H9 (cell line): ENCODE results near the gene DDC. TPM values are rescaled to one million over a fixed set of nuclear protein-coding genes. Genes with fewer than 3 reads are reported as not detected.

Source experiments
- DNase-seq: peaks from one replicate; pipeline ENCODE4 v3.0.0-alpha.2; 2017
- H2AFZ ChIP-seq: one replicate; pipeline ENCODE4 v1.6.1; 2013; ENCODE audit warnings: mild to moderate bottlenecking, low read length, control low read depth, moderate library complexity
- H2AK5ac ChIP-seq: 2 replicates; pipeline ENCODE4 v1.6.1; 2013; ENCODE audit warnings: low read length, control low read depth, mixed read lengths; ENCODE audit not compliant: insufficient read length
- H2BK120ac ChIP-seq: one replicate; pipeline ENCODE4 v1.6.1; 2013; ENCODE audit warnings: low read depth, mild to moderate bottlenecking, low read length, control low read depth, inconsistent platforms; ENCODE audit not compliant: poor library complexity, severe bottlenecking
- H2BK12ac ChIP-seq: 2 replicates; pipeline ENCODE4 v1.6.1; 2013; ENCODE audit warnings: low read length, control low read depth, mixed read lengths, low read depth; ENCODE audit not compliant: insufficient read length
- H2BK15ac ChIP-seq: 2 replicates; pipeline ENCODE4 v1.6.1; 2013; ENCODE audit warnings: low read depth, low read length, control low read depth
- H2BK20ac ChIP-seq: one replicate; pipeline ENCODE4 v1.6.1; 2013; ENCODE audit warnings: low read depth, mild to moderate bottlenecking, low read length, control low read depth, inconsistent platforms; ENCODE audit not compliant: poor library complexity, severe bottlenecking
- H2BK5ac ChIP-seq: 2 replicates; pipeline ENCODE4 v1.6.1; 2013; ENCODE audit warnings: low read length, control low read depth, mixed read lengths; ENCODE audit not compliant: insufficient read length
- H3K14ac ChIP-seq: 2 replicates; pipeline ENCODE4 v1.6.1; 2013; ENCODE audit warnings: low read length, control low read depth; ENCODE audit not compliant: insufficient read depth
- H3K18ac ChIP-seq: 2 replicates; pipeline ENCODE4 v1.6.1; 2013; ENCODE audit warnings: low read depth, mild to moderate bottlenecking, mixed read lengths, low read length, control low read depth; ENCODE audit not compliant: insufficient read length
- H3K23ac ChIP-seq: 2 replicates; pipeline ENCODE4 v1.6.1; 2013; ENCODE audit warnings: low read length, control low read depth, mixed read lengths, low read depth; ENCODE audit not compliant: insufficient read length
- H3K23me2 ChIP-seq: 2 replicates; pipeline ENCODE4 v1.6.1; 2013; ENCODE audit warnings: low read depth, mild to moderate bottlenecking, mixed read lengths, low read length, control low read depth; ENCODE audit not compliant: insufficient read length, poor library complexity, severe bottlenecking
- H3K27ac ChIP-seq: 2 replicates; pipeline ENCODE4 v1.5.1; 2013; ENCODE audit warnings: low read length, control low read depth, mixed read lengths, low read depth; ENCODE audit not compliant: insufficient read length
- H3K27me3 ChIP-seq: 2 replicates; pipeline ENCODE4 v1.6.1; 2013; ENCODE audit warnings: low read length, control low read depth, inconsistent platforms; ENCODE audit not compliant: insufficient read depth
- H3K4ac ChIP-seq: 2 replicates; pipeline ENCODE4 v1.6.1; 2013; ENCODE audit warnings: low read depth, mild to moderate bottlenecking, control low read depth, inconsistent platforms, low read length, moderate library complexity
- H3K4me1 ChIP-seq: 2 replicates; pipeline ENCODE4 v1.6.1; 2013; ENCODE audit warnings: low read length, control low read depth, inconsistent platforms; ENCODE audit not compliant: insufficient read depth
- H3K4me2 ChIP-seq: 2 replicates; pipeline ENCODE4 v1.6.1; 2013; ENCODE audit warnings: low read length, control low read depth, mixed read lengths; ENCODE audit not compliant: insufficient read length, insufficient read depth
- H3K56ac ChIP-seq: 2 replicates; pipeline ENCODE4 v1.6.1; 2013; ENCODE audit warnings: low read depth, mild to moderate bottlenecking, mixed read lengths, low read length, control low read depth; ENCODE audit not compliant: insufficient read length
- H3K79me1 ChIP-seq: 2 replicates; pipeline ENCODE4 v1.6.1; 2013; ENCODE audit warnings: low read depth, mild to moderate bottlenecking, moderate library complexity, low read length, control low read depth, inconsistent platforms; ENCODE audit not compliant: insufficient read depth, poor library complexity, severe bottlenecking
- H3K79me2 ChIP-seq: 2 replicates; pipeline ENCODE4 v1.6.1; 2013; ENCODE audit warnings: low read length, control low read depth, inconsistent platforms; ENCODE audit not compliant: insufficient read depth
- H3K9ac ChIP-seq: 2 replicates; pipeline ENCODE4 v1.6.1; 2013; ENCODE audit warnings: low read length, control low read depth, mixed read lengths; ENCODE audit not compliant: insufficient read length; ENCODE audit errors: extremely low read depth
- H3K9me3 ChIP-seq: one replicate; pipeline ENCODE4 v1.6.1; 2013; ENCODE audit warnings: low read depth, low read length, inconsistent platforms; ENCODE audit not compliant: control insufficient read depth
- H3T11ph ChIP-seq: one replicate; pipeline ENCODE4 v1.6.1; 2013; ENCODE audit warnings: mild to moderate bottlenecking, low read length, control low read depth, inconsistent platforms
- H4K20me1 ChIP-seq: one replicate; pipeline ENCODE4 v1.6.1; 2013; ENCODE audit not compliant: control insufficient read depth, insufficient read length, insufficient read depth
- H4K5ac ChIP-seq: 2 replicates; pipeline ENCODE4 v1.6.1; 2013; ENCODE audit warnings: low read depth, mild to moderate bottlenecking, mixed read lengths, low read length, control low read depth; ENCODE audit not compliant: insufficient read length
- H4K8ac ChIP-seq: replicated peaks from 2 replicates; pipeline ENCODE4 v1.6.1; 2013; ENCODE audit warnings: low read length, control low read depth, mixed read lengths, low read depth; ENCODE audit not compliant: insufficient read length
- H4K91ac ChIP-seq: 2 replicates; pipeline ENCODE4 v1.6.1; 2013; ENCODE audit warnings: low read depth, mild to moderate bottlenecking, moderate library complexity, mixed read lengths, low read length, control low read depth; ENCODE audit not compliant: insufficient read length
- H3K27ac Mint-ChIP-seq, 3 experiments: 2 replicates in 2 of 3; 3 replicates in 1 of 3; pipeline ENCODE4 v1.8.0; 2020 to 2021; ENCODE audit warnings: mixed read lengths in 3 of 3, mild to moderate bottlenecking in 1 of 3, moderate library complexity in 1 of 3
- H3K27me3 Mint-ChIP-seq: 2 replicates; pipeline ENCODE4 v1.8.0; 2021; ENCODE audit warnings: low read depth, mild to moderate bottlenecking, moderate library complexity, mixed read lengths
- H3K36me3 Mint-ChIP-seq, 3 experiments: 2 replicates in 2 of 3; 3 replicates in 1 of 3; pipeline ENCODE4 v1.8.0; 2020 to 2021; ENCODE audit warnings: low read depth in 3 of 3, mixed read lengths in 3 of 3; ENCODE audit not compliant: insufficient read depth in 1 of 3
- H3K4me1 Mint-ChIP-seq, 2 experiments: 2 replicates each; pipeline ENCODE4 v1.8.0; 2020; ENCODE audit warnings: mixed read lengths in 2 of 2
- H3K4me3 Mint-ChIP-seq, 2 experiments: 2 replicates in 1 of 2; 3 replicates in 1 of 2; pipeline ENCODE4 v1.8.0; 2020 to 2021; ENCODE audit warnings: mild to moderate bottlenecking in 2 of 2, mixed read lengths in 2 of 2, moderate library complexity in 1 of 2
- H3K9me3 Mint-ChIP-seq, 2 experiments: 2 replicates in 1 of 2; 3 replicates in 1 of 2; pipeline ENCODE4 v1.8.0; 2020; ENCODE audit warnings: mild to moderate bottlenecking in 2 of 2, mixed read lengths in 2 of 2, moderate library complexity in 1 of 2
- CTCF ChIP-seq: fragments of 200-600 bp; sonication (generic); conservative IDR thresholded peaks from 3 replicates; pipeline ENCODE4 v1.8.0; 2021; ENCODE audit warnings: antibody characterized with exemption, mild to moderate bottlenecking
- WGBS: extraction: QIAGEN DNeasy Blood & Tissue Kit; methylation state at CpG from one replicate; pipeline ENCODE4 v1.1.7; 2013; ENCODE audit warnings: missing lambda C conversion rate, low lambda C conversion rate, mixed read lengths; ENCODE audit not compliant: insufficient read length; ENCODE audit errors: extremely low coverage; 5-methylcytosine and 5-hydroxymethylcytosine counted together
- total RNA-seq: library from RNA; stranded (reverse); gene quantifications from 2 replicates; pipeline ENCODE4 v1.2.1, GENCODE V29; 2021

The DDC gene
- total RNA-seq, 1 experiment from 2014 or later: not detected

GRCh38 chr7:50605059-50605458 lies 39.9 kb upstream of the DDC start:
- H3K56ac ChIP-seq: no peak overlapping the region
- no peak for TF ChIP-seq CTCF
- H4K8ac ChIP-seq: no peak overlapping the region
- no peak overlapping the region for H4K91ac ChIP-seq
- H4K5ac ChIP-seq: no peak overlapping the region
- H3K27ac ChIP-seq: no peak overlapping the region
- no peak overlapping the region for H3K4me2 ChIP-seq
- no peak overlapping the region for H2BK5ac ChIP-seq
- Mint-ChIP-seq H3K4me1 (peaks cover 18 to 22% of the 10 kb centered on the region in 2 experiments), H3K27ac (no peak overlapping the region), H3K36me3 (peaks cover 18 to 78% (median 42%) of the 10 kb centered on the region in 3 experiments), H3K4me3 (no peak overlapping the region), H3K27me3 (no peaks in the 10 kb centered on the region), H3K9me3 (no peaks in the 10 kb centered on the region)
- no peak overlapping the region for H2BK120ac ChIP-seq
- no peaks in the 10 kb centered on the region for H4K20me1 ChIP-seq
- no peak overlapping the region for H3K9ac ChIP-seq
- no peak overlapping the region for H3K23ac ChIP-seq
- H2AK5ac ChIP-seq: no peak overlapping the region
- no peak overlapping the region for H3K14ac ChIP-seq
- H2BK12ac ChIP-seq: no peak overlapping the region
- H3T11ph ChIP-seq: no peak overlapping the region
- H3K79me2 ChIP-seq: no peaks in the 10 kb centered on the region
- no CpG with 5 or more reads among the region's 13 CpGs for WGBS
- no peaks in the 10 kb centered on the region for H3K27me3 ChIP-seq
- no peak overlapping the region for H2BK15ac ChIP-seq
- H3K4ac ChIP-seq: no peak overlapping the region
- no peak overlapping the region for H3K18ac ChIP-seq
- H3K79me1 ChIP-seq: no peaks in the 10 kb centered on the region
- no peak overlapping the region for H2BK20ac ChIP-seq
- no peak overlapping the region for H2AFZ ChIP-seq
- no peaks in the 10 kb centered on the region for H3K23me2 ChIP-seq
- no peaks in the 10 kb centered on the region for H3K4me1 ChIP-seq
- H3K9me3 ChIP-seq: no peaks in the 10 kb centered on the region
- DNase-seq: no peak
